Measurements from ENCODE around the gene KCNG2. TPM values are rescaled to one million over a fixed set of nuclear protein-coding genes. Genes with fewer than 3 reads are reported as not detected.

Gene KCNG2
- total RNA-seq, 1 donor from 2014 or later, result not detected

DNA sequence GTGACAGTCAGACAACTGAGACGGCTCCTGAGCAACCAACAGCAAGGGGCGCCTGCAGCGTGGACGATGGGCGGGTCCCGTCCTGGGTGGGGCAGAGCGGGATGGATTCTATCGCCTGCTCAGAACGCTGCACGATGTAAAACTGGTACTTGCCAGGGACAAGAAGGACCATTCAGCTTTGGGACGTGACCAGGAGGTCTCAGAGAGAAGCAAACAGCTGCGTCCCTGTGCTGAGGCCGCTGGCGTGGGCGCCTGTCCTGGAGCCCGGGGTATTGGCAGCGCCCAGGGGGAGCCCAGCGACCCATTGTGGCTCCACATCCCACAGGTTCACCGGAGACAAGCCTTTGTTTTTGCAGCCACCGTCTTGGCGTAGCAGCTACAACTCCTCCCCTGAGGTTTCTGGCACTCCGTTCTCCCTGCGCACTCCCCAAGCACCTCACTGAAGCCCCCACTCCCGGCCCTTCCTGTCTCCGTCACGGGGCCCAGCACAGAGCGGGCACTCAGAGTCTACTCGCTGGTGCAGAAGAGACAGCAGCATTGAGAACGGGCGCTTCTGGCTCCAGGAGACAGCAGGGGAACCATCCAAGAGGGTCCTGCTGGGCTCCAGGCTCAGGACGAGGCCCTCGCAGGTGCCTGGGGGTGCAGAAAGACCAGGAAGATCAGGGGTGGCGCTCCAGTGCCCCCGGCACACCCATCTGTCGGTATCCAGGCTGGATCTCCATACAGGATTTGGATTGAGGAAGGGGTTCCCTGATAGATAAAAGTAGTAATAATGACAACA is 22.1 kb upstream of the KCNG2 start:
- no peak overlapping the region for H3K27ac Mint-ChIP-seq
- TF ChIP-seq, protein P1, sequence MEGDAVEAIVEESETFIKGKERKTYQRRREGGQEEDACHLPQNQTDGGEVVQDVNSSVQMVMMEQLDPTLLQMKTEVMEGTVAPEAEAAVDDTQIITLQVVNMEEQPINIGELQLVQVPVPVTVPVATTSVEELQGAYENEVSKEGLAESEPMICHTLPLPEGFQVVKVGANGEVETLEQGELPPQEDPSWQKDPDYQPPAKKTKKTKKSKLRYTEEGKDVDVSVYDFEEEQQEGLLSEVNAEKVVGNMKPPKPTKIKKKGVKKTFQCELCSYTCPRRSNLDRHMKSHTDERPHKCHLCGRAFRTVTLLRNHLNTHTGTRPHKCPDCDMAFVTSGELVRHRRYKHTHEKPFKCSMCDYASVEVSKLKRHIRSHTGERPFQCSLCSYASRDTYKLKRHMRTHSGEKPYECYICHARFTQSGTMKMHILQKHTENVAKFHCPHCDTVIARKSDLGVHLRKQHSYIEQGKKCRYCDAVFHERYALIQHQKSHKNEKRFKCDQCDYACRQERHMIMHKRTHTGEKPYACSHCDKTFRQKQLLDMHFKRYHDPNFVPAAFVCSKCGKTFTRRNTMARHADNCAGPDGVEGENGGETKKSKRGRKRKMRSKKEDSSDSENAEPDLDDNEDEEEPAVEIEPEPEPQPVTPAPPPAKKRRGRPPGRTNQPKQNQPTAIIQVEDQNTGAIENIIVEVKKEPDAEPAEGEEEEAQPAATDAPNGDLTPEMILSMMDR (IDR thresholded peaks at IDR 0.05; ENCODE audit: unreplicated experiment), result no peak
- H3K4me1 Mint-ChIP-seq (ENCODE audit: low read depth), result no peaks in the 10 kb centered on the region
- H3K36me3 Mint-ChIP-seq (ENCODE audit: insufficient read depth), result no peaks in the 10 kb centered on the region
- no peak for DNase-seq (ENCODE audit: low spot score, unreplicated experiment)
- no peak overlapping the region for H3K4me3 Mint-ChIP-seq (ENCODE audit: low read depth)
- H3K9me3 Mint-ChIP-seq (ENCODE audit: low read depth), result no peaks in the 10 kb centered on the region
- peaks cover 54% of the 10 kb centered on the region for H3K27me3 Mint-ChIP-seq

DNA sequence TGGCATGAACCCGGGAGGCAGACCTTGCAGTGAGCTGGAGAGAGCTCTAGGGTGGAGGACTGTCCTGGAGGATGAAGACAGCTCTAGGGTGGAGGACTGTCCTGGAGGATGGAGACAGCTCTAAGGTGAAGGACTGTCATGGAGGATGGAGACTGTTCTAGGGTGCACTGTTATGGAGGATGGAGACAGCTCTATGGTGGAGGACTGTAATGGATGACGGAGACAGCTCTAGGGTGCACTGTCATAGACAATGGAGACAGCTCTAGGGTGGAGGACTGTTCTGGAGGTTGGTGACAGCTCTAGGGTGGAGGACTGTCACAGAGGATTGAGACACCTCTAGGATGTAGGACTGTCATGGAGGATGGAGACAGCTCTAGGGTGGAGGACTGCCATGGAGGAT is 21.1 kb upstream of the KCNG2 start:
- DNase-seq (ENCODE audit: low spot score, unreplicated experiment), result no peak
- H3K4me1 Mint-ChIP-seq (ENCODE audit: low read depth), result no peaks in the 10 kb centered on the region
- no peaks in the 10 kb centered on the region for H3K9me3 Mint-ChIP-seq (ENCODE audit: low read depth)
- TF ChIP-seq, protein P1 (IDR thresholded peaks at IDR 0.05; ENCODE audit: unreplicated experiment), result no peak
- H3K27ac Mint-ChIP-seq, result no peak overlapping the region
- no peaks in the 10 kb centered on the region for H3K36me3 Mint-ChIP-seq (ENCODE audit: insufficient read depth)
- no peak overlapping the region for H3K4me3 Mint-ChIP-seq (ENCODE audit: low read depth)
- peaks cover 58% of the 10 kb centered on the region for H3K27me3 Mint-ChIP-seq

DNA sequence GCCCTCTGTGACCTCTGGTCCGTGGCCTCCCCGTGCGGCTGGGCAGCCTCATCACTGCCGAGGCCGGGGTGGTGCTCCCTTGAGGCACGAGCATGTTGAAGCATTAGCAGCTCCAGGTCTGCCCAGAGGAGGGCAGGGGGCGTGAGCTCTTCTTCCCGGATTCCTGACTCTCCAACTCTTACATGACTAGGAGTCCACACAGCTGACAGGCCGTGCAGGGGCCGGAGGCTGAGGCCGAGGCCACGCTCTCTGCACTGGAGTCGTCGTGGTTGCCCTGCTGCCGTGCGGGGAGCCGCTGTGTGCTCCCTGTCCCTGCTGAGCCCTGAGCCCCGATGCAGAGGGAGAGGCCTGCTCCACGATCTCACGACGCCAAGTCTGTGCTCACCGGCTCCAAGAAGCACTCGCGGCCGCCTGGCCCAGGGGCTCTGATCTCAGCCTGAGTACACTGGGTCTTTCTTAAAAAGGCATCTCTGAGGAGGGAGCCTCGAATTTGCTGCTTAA is 19.4 kb upstream of the KCNG2 start:
- Mint-ChIP-seq H3K36me3 (ENCODE audit: insufficient read depth) (no peaks in the 10 kb centered on the region), H3K27ac (no peak overlapping the region), H3K9me3 (ENCODE audit: low read depth) (no peaks in the 10 kb centered on the region), H3K4me1 (ENCODE audit: low read depth) (no peaks in the 10 kb centered on the region), H3K27me3 (peaks cover 60% of the 10 kb centered on the region), H3K4me3 (ENCODE audit: low read depth) (no peak overlapping the region)
- TF ChIP-seq, protein P1 (IDR thresholded peaks at IDR 0.05; ENCODE audit: unreplicated experiment), result no peak
- no peak for DNase-seq (ENCODE audit: low spot score, unreplicated experiment)

DNA sequence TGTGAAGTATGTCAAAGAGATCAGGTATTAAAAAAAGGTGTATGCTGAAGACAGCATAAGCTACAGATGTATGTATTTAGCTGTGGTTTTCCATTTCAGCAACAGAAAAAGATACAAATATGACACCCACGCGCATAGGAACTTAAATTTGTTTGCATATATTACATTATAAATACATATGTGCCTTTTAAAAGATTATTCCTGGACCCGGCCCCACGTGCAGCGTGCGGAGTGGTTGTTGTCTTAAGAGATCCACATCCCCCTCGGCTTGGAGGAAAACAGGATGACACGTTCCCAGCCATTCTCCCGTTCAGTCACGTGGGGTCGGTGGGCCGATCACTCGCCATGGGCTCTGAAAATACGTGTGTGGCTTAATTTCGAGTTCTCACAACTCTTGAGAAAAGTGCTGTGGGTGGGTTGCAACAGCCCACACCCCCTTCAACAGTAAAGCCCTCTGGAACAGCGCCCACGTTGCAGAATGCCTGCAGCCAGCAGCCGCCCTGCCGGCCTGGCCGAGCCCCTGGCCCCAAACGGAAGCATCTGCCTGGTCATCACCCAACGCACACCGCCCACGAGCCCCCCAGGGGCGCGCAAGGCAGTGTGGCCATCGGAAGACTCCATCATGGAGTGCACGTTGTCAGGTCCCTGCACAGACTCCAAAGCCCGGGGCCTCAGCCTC is 18.6 kb upstream of the KCNG2 start:
- H3K4me1 Mint-ChIP-seq (ENCODE audit: low read depth), result no peaks in the 10 kb centered on the region
- H3K36me3 Mint-ChIP-seq (ENCODE audit: insufficient read depth), result no peaks in the 10 kb centered on the region
- DNase-seq (ENCODE audit: low spot score, unreplicated experiment), result no peak
- TF ChIP-seq, protein P1 (IDR thresholded peaks at IDR 0.05; ENCODE audit: unreplicated experiment), result no peak
- peaks cover 60% of the 10 kb centered on the region for H3K27me3 Mint-ChIP-seq
- H3K27ac Mint-ChIP-seq, result no peak overlapping the region
- no peak overlapping the region for H3K4me3 Mint-ChIP-seq (ENCODE audit: low read depth)
- H3K9me3 Mint-ChIP-seq (ENCODE audit: low read depth), result no peaks in the 10 kb centered on the region

DNA sequence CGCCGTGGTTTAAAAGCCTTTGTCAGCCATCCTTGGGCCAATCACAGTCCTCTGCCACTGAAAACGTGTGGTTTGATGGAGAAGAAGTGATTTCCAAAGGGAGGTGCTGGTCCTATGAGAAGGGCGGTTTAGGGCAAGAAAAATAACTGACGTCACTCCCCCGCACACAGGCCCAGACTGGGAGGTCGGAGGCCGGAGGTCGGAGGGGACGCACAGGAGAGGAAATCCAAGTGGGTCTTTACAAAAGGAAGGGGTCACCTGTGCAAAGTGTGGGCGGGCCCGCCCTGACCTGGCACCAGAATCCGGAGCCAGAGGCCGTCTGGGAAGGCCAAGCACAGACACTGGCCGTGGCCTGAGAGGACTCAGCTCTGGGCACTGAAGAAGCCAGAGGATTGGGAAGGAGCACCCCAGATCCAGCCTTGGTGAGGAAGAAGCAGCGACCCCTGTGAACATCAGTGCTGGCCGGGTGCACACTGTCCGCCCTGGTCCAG is 18.0 kb upstream of the KCNG2 start:
- TF ChIP-seq, protein P1 (IDR thresholded peaks at IDR 0.05; ENCODE audit: unreplicated experiment), result no peak
- Mint-ChIP-seq H3K27me3 (peaks cover 65% of the 10 kb centered on the region), H3K9me3 (ENCODE audit: low read depth) (no peaks in the 10 kb centered on the region), H3K27ac (no peak overlapping the region), H3K4me3 (ENCODE audit: low read depth) (no peak overlapping the region), H3K36me3 (ENCODE audit: insufficient read depth) (no peaks in the 10 kb centered on the region), H3K4me1 (ENCODE audit: low read depth) (no peaks in the 10 kb centered on the region)
- no peak for DNase-seq (ENCODE audit: low spot score, unreplicated experiment)
